GM18507 (cell line): ENCODE data around the gene SLC25A12.

Source experiments
- DNase-seq: peaks from one replicate; pipeline ENCODE4 v3.0.0; 2011; ENCODE audit warnings: low read depth; ENCODE audit not compliant: insufficient read length; ENCODE audit errors: extremely low spot score
- FAIRE-seq: peaks from 2 replicates; lab custom pipeline; 2011; peaks lifted over from hg19 to GRCh38; lab: Jason Lieb, UNC

Gene SLC25A12

GRCh38 chr2:171754254-171754939, 139.6 kb downstream of the SLC25A12 start:
- DNase-seq (no peak), FAIRE-seq (no peak)

- FAIRE-seq (no peak), DNase-seq (no peak)
Measured at GRCh38 chr2:171747371-171747770, 146.7 kb downstream of the SLC25A12 start.

- DNase-seq: no peak
- no peak for FAIRE-seq
Measured at GRCh38 chr2:171745806-171746205, 148.2 kb downstream of the SLC25A12 start.

GRCh38 chr2:171745141-171745540, 148.9 kb downstream of the SLC25A12 start:
- DNase-seq (no peak), FAIRE-seq (no peak)

GRCh38 chr2:171742760-171743159, 151.3 kb downstream of the SLC25A12 start:
- DNase-seq (no peak), FAIRE-seq (peak; percentile 46)

- DNase-seq (no peak), FAIRE-seq (peak; percentile 35)
Measured at GRCh38 chr2:171741189-171741588, 152.9 kb downstream of the SLC25A12 start.

- no peak for FAIRE-seq
Measured at GRCh38 chr2:171735991-171736710, 157.9 kb downstream of the SLC25A12 start.

More at GRCh38 chr2:171735991-171736710, 157.9 kb downstream of the SLC25A12 start:
- no peak for DNase-seq
